Measurements from ENCODE around the gene CRADD. TPM values are rescaled to one million over a fixed set of nuclear protein-coding genes. Genes with fewer than 3 reads are reported as not detected.

CRADD gene
- total and polyA plus RNA-seq, 10 of the 15 experiments (the other 5 are each of a cell fraction or from before 2014, with no cell fraction given) = 7.6 to 15.5 (median 11.7) TPM

DNA sequence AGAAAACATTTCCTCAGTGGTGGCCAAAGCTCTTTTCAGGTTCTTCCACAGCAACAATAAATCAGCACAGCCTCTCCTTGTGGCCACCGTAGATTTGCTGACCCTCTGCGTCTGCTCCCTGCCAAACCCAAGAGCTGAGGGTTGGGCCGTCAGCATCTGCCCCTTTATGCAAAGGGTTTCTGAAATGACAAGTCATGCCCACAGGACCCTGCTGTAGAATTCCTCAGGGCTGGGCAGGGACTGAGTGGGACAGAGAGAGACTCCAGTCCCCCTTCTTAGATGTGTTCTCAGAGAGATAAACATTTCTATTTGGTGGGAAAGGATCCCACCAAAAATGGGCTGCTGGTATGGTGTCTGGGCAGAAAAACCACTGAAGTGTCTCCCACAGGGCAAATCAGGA lies 238.2 kb downstream of the CRADD start (continued):
- TF ChIP-seq, protein P1, sequence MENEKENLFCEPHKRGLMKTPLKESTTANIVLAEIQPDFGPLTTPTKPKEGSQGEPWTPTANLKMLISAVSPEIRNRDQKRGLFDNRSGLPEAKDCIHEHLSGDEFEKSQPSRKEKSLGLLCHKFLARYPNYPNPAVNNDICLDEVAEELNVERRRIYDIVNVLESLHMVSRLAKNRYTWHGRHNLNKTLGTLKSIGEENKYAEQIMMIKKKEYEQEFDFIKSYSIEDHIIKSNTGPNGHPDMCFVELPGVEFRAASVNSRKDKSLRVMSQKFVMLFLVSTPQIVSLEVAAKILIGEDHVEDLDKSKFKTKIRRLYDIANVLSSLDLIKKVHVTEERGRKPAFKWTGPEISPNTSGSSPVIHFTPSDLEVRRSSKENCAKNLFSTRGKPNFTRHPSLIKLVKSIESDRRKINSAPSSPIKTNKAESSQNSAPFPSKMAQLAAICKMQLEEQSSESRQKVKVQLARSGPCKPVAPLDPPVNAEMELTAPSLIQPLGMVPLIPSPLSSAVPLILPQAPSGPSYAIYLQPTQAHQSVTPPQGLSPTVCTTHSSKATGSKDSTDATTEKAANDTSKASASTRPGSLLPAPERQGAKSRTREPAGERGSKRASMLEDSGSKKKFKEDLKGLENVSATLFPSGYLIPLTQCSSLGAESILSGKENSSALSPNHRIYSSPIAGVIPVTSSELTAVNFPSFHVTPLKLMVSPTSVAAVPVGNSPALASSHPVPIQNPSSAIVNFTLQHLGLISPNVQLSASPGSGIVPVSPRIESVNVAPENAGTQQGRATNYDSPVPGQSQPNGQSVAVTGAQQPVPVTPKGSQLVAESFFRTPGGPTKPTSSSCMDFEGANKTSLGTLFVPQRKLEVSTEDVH (IDR thresholded peaks at IDR 0.05; ENCODE audit: low read depth, partially characterized antibody) = no peak

DNA sequence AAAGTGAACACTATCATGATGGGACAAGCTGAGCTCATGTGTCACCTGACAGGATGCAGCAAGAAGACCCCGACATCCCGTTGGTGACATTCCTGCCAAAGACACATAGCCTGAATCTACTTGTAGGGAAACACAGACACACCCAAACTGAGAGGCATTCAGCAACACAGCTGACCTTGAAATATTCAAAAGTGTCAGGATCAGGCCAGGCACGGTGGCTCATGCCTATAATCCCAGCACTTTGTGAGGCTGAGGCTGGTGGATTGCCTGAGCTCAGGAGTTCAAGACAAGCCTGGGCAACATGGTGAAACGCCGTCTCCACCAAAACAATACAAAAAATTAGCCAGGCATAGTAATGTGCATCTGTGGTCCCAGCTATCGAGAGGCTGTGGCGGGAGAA lies 239.2 kb downstream of the CRADD start:
- ChIA-PET SMC1A (ENCODE audit: uncharacterized antibody, unreplicated experiment) (no interaction called here), POLR2A (no interaction called here), RAD21 (ENCODE audit: unreplicated experiment) (no interaction called here), CTCF (no interaction called here)
- ATAC-seq (no peak), FAIRE-seq (no peak), DNase-seq (ENCODE audit: low read depth, low spot score) (no peak)
- H3K4me3 ChIP-seq = no peak overlapping the region
- no peak overlapping the region for H3K9ac ChIP-seq (ENCODE audit: control insufficient read depth, insufficient read depth, low read length)
- no peak overlapping the region for H2AFZ ChIP-seq (ENCODE audit: control insufficient read depth, low read depth, low read length)
- intact Hi-C loops (cut with micrococcal nuclease; ENCODE audit: unreplicated experiment) (no loop called here), in situ Hi-C loops (cut with MboI) (no loop called here)
- no peaks in the 10 kb centered on the region for H3K9me3 ChIP-seq (replicated peaks; ENCODE audit: control insufficient read depth, insufficient read depth, low read length)
- H3K36me3 ChIP-seq (ENCODE audit: control insufficient read depth in 2 of 2, insufficient read depth in 2 of 2, low read length in 1 of 2) = no peaks in the 10 kb centered on the region
- H4K20me1 ChIP-seq (ENCODE audit: control insufficient read depth, insufficient read depth) = no peaks in the 10 kb centered on the region
- H3K4me1 ChIP-seq (ENCODE audit: control insufficient read depth, insufficient read depth, low read length) = no peaks in the 10 kb centered on the region
- no peak overlapping the region for H3K4me2 ChIP-seq (ENCODE audit: control insufficient read depth, insufficient read depth)
- no peak overlapping the region for H3K27ac ChIP-seq (ENCODE audit: control insufficient read depth, insufficient read depth)
- no peaks in the 10 kb centered on the region for H3K27me3 ChIP-seq (replicated peaks in 1 of 2; ENCODE audit: control insufficient read depth in 2 of 2, insufficient read depth in 2 of 2, low read length in 1 of 2)
- BruUV-seq (replicated peaks) = no TSS peak
- WGBS (ENCODE audit: insufficient coverage, insufficient replicate concordance, low lambda C conversion rate, missing lambda C conversion rate) = 76% methylated on average over 7 of the region's 7 CpGs
- H3K79me2 ChIP-seq (ENCODE audit: control insufficient read depth, insufficient read depth, low read length) = no peaks in the 10 kb centered on the region
- TF ChIP-seq CREM (IDR thresholded peaks at IDR 0.05; ENCODE audit: low read depth) (no peak), BACH1 (IDR thresholded peaks at IDR 0.05; ENCODE audit: borderline replicate concordance) (no peak), WRNIP1 (IDR thresholded peaks at IDR 0.05; ENCODE audit: borderline replicate concordance, low read depth, low read length) (no peak), BRCA1 (IDR thresholded peaks at IDR 0.05; ENCODE audit: low read depth, low read length) (no peak), EED (IDR thresholded peaks at IDR 0.05; ENCODE audit: low read depth) (no peak), LARP7 (IDR thresholded peaks at IDR 0.05) (no peak), CBX3 (IDR thresholded peaks at IDR 0.05; ENCODE audit: borderline replicate concordance, low read depth) (no peak), IRF4 (IDR thresholded peaks at IDR 0.05; ENCODE audit: low read depth, low read length) (no peak), SIX5 (IDR thresholded peaks at IDR 0.05; ENCODE audit: low read depth, low read length, severe bottlenecking) (no peak), SREBF2 (IDR thresholded peaks at IDR 0.05; ENCODE audit: low read length) (no peak), EP300 (IDR thresholded peaks at IDR 0.05; ENCODE audit: borderline replicate concordance in 1 of 2, control insufficient read depth in 1 of 2, low read depth in 2 of 2, low read length in 2 of 2) (no peak), ATF7 (IDR thresholded peaks at IDR 0.05; ENCODE audit: low read depth) (no peak)
- TF ChIP-seq, protein P2, sequence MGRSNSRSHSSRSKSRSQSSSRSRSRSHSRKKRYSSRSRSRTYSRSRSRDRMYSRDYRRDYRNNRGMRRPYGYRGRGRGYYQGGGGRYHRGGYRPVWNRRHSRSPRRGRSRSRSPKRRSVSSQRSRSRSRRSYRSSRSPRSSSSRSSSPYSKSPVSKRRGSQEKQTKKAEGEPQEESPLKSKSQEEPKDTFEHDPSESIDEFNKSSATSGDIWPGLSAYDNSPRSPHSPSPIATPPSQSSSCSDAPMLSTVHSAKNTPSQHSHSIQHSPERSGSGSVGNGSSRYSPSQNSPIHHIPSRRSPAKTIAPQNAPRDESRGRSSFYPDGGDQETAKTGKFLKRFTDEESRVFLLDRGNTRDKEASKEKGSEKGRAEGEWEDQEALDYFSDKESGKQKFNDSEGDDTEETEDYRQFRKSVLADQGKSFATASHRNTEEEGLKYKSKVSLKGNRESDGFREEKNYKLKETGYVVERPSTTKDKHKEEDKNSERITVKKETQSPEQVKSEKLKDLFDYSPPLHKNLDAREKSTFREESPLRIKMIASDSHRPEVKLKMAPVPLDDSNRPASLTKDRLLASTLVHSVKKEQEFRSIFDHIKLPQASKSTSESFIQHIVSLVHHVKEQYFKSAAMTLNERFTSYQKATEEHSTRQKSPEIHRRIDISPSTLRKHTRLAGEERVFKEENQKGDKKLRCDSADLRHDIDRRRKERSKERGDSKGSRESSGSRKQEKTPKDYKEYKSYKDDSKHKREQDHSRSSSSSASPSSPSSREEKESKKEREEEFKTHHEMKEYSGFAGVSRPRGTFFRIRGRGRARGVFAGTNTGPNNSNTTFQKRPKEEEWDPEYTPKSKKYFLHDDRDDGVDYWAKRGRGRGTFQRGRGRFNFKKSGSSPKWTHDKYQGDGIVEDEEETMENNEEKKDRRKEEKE (IDR thresholded peaks at IDR 0.05) = no peak

All from GM12878 (cell line).